ENCODE data around the gene RGS16.

RGS16 gene

DNA sequence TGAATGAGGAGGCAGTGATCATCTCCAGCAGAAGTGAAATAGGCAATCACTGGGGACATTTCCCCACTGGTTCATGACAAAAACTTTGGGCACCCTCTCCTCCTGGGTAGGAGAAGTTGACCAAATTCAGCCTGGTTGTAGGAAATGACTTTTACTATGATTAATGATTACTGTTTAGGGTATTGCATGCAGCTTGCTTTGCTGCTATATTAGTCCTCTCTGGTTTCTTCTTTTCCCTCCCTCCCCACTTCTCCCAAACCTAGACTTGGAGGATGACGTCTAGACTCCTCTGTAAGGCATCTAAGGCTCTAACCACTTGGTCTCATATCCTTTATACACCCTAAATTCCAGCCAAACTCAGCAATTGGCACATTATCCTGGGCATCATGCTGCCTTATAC is 3.4 kb upstream of the RGS16 start:
- DNase-seq = no peak

DNA sequence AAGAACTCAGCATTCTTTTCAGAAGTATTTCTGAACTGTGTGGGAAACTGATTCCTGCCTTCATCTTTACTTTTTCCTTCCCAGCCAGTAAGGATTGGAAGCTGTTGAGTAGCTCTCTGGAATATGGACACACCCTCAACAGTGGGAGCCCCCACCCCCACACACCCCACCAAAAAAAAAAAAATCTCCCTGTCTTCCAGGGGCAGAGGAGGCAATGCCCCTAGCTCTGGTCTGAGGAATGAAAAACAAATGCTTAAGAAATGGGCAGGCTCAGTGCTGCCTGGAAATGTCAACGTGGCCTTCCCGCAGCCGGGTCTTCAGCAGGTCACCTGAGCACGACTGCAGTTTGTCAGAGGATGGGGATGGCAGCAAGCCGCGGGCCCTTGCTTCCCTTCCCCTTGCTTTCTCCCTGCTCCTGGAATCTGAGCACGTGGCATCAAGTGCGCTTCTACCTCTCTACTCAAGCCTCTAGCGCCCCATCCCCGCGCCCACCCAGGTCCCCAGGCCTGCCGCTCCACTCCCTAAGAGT is 479 bp downstream of the RGS16 start:
- DNase-seq = no peak

DNA sequence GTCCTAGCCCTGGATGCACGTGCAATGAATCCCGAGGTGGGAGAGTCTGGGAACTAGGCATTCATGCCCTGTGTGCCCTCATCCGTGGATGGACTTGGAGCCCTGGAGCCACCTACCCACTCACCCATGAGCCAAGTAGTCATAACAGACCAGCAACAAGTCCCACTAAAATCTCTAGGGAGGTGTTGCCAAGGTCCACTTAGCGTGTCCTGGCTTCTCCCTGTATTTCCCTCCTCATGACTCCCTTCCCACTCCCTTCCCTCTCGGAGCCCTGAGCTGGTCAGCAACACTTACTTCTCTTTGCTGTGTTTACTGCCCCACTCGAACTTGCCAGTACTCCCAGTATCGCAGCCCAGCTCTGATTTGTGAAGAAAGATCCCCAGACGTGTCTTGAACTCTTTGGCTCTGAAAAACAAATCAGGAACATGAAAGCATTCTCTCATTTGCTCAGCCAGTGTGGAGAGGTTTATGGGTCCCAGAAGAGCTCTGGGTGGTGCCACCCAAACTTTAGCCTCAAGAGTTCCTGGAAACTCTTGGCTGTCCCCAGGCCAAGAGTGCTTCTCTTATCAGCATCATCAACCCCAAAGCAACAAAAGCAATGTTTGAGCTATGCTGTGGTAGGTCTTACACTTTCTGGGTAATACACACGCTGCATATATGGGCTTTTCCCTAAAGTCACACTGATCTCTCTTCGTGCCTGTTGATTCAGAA is 1.1 kb downstream of the RGS16 start:
- DNase-seq = no peak

DNA sequence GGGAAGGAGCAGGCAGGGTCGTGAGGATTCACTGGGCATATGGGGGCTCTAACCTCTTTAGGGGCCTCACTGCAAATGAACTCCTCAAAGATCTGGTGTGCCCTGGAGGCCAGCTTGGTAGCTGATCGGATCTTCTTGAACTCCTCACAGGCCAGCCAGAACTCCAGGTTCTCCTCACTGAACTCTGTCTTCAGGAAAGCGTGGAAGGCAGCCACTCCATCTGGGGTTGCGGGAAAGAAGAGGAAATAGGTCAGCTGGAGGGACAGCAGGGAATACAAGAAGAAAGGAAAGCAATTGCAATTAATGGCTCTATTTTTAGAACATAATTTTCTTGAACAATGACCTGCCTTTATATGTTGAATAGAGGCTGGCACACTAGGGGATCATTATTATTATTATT is 2.3 kb downstream of the RGS16 start:
- no peak for DNase-seq

DNA sequence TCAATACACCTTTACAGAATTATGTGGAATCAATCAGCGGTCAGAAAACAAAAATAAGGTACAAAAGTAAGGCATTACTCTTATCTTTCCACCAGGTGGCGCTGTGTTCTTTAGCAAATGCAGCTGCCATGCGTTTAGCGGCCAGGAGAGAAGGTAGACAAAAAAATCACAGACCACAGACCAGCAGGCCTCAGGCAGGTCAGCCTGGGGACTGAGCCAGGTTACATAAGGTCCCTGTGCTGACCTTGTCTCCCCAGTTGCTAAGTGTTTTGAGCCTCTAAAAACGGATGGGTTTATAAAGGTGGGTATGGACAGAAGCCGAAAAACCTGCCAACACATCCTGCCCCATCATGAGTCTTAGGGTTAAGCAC is 2.8 kb downstream of the RGS16 start:
- DNase-seq = peak; percentile 71 to 75

DNA sequence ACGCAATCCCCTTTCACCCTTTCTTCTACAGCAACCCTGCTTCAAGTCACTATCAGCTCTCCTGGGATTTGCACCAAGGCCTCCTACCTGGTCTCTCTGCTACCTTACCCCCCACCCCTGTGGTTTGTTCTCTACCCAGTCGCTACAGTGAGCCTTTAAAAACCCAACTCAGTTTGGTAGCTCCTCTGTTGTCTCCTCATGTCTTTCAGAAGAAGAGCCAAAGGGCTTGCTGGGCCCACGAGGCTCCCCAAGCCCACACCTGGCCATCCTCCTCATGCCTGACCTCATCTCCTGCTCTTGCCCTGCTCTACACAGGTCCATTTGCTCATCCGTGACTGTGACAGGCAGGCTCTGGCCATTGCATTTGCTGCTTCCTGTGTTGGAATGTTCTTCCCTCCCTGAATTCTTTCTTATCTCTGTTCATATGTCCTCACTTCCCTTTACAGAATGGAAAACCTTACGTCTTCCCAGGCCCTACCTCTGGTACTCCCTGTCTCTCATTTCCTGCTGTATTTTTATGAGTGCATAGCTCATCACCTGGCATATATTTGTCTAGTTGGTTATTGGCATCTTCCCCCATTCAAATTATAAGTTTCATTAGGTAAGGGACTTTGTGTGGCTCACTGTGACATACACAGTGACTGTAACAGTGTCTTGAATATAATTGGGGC is 3.3 kb downstream of the RGS16 start:
- no peak for DNase-seq

DNA sequence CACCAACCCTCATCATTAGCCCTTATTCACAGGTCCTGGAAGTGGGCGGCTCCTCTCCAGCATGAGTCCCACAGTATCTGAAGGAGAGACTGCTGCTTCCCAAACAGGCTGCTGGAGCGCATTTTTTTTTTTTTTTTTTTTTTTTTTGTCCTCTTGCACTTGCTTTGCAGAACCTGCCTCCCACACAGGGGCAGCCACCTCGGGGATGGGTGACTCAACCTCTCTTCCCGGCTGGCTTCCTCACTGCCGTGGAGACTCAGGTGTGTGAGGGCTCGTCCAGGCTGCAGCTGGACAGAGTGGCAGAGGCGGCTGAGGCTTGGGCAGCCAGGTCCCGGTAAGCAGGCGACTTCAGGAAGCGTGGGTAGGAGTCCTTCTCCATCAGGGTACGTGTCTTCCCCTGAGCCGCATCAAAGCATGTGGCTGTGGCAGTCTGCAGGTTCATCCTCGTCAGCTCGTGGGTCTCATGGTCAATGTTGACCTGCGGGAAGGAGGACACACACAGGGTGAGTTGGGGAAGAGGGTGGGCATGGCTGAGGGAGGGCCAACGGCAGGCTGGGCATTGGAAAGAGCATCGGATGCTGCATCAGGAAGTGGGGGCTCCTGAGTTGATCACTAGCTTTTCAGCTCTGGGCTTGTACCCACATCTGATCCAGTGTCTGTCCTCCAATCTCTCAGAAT is 4.0 kb downstream of the RGS16 start:
- no peak for DNase-seq

DNA sequence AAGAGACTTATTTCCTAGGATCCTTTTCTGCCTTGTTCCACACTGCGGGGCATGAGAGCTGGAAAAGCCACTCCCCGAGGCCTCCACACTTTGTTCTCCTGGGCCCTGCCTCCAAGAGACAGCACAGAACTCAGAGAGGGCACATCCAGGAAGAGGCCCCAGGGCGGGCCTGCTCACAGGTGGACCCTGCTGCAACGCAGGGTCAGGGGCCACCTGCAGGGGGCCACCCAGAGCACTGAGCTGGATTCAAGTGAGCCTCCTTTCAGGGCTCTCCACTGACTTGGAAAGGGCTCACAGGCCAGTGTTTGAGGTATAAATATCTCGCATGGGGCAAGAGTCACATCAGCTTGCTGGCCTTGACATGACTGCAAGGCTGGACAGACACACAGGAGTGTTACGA is 4.8 kb downstream of the RGS16 start:
- peak; percentile 51 to 59 for DNase-seq

DNA sequence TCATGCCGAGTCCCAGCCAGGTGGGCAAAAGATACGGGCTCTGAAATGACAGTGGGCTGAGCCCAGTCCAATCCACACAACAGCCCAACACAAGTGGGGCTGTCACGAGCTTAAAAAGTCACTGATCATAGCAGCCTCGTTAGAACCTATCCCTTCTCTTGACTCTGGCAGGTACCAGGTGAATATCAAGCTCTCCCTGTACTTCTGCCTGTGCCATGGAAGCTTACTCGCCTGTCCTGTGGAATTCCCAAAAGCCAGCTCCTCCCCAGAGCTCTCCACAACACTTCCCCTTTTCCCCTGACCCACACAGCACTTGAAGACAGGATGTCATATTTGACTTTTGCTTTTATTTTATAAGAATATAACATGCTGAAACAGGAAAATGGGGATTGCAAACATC is 5.9 kb downstream of the RGS16 start:
- no peak for DNase-seq

DNA sequence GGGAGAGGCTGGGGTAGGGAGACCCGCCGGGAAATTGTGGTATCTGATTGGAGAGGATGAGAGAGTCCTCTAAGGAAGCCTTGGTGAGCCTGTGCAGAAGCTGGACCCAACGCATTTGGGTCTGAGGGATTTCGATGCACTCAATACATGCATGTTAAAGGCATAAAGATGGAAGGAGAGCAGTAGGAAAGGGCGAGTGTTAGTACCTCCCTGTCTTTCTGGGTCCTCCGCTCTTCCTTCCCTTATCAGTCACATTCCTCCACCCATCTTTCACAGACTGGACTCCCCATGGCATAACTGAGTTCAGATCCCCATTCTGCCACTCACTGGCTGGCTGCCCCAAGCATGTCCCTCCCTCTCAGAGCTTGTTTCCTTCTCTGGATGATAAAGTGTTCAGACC is 7.3 kb downstream of the RGS16 start:
- no peak for DNase-seq

DNA sequence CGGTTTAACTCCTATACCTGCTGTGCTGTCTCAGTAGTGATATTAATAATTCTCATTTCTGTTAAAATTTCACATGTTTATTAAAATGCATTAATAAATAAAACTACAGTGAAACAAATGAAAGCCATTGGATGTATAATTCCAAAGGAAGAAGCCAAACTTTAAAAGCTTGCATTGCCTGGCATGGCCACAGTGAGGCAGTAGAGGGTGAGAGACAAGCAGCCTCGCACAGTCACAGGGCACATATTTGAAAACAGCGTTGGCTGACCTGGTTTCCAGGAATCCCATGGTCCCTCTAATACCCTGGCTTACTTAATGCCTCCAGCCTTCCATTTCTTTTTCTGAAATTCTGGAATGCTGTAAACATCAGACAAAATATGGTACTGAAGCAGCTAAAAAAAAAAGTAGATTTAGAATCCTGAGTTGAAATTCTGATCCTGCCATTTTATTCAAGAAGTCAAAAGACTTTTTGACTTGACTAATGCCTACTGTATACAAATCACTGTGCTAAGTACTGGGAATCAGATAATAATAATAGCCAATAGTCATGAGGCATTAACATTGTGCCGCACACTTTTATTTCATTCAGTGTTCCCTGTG is 8.4 kb downstream of the RGS16 start:
- peak; percentile 82 to 85 for DNase-seq

DNA sequence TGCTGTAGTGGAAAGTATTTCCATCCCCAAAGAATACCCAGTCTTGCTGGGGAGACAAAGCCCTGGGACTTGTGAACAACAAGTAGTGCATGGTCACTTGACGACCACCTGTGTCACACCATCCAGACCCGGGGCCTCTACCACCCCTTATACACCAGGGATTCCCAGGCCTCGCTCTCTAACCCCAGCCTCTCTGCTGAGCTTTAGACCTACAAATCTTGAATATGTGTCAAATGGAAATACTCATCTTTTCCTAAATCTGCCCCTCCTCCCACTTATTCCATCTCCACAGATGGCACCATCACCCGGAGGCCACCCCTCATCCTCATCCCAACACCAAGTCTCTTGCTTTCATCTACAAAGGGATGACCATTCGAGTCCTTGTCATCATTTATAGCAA is 14.3 kb downstream of the RGS16 start:
- DNase-seq = no peak

DNA sequence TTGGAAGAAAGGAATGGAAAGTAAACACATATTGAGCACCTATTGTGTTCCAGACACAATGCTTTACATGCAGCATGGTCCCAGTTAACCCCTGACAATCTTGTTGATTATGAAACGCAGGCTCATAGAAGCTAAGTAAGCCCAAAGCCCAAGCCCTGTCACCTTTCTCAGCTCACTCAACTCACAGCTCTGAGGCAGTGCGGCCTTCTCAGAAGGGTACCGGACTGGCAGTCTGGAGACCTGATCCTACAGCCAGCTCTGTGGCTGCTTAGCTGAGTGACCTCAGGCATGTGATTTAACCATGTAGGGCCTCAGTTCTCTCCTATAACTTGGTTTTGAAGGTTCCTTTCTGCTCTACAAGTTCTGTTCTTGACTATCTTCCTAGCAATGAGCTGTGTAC is 14.7 kb downstream of the RGS16 start:
- no peak for DNase-seq

DNA sequence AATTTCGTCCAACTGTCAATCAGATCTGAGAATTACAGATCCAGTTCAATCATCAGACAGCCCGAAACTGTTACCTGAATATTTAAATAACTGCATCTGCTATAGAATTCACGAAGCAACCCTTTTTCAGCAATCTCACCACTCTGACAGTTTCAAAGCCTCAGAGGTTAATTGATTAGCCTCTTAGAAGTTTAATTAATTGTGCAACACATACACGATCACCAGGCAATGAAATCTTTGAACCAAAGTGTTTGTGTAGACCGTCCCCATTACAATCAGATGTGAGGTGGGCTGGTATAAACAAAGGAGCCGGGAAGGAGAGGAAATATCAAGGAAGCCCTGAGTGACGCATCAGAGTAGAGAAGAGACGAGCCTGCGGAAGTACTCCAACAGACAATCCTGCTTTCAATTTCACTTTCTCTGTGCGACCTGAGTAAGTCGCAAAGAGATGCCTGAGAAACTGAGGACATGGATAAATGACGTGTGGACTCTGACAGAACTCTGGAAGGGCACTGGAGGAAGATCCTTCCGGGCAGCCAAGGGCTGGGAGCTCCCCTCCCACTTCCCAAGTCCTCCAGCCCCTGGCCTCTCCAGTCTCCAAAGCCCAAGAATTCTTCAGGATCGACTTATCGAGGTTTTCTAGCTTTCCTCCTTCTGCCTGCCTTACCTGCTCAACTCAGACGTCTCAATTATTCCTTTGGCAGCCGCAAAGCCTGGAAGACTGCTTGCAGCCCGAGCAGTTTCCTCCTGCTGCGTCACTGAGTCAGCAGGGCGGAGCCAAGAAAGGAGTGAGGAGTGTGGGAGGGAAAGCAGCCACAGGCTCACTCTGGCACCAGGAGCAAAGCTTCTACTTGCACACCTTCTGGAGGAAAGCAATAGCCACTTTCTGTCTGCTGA is 15.4 kb downstream of the RGS16 start, which contains the start of gene RNASEL:
Gene RNASEL (minus strand): TSS at position 757 of the 897 bp plus-strand sequence. CDS start 2,450 bp downstream, outside the sequence.
- DNase-seq = peak; percentile 70 to 73

DNA sequence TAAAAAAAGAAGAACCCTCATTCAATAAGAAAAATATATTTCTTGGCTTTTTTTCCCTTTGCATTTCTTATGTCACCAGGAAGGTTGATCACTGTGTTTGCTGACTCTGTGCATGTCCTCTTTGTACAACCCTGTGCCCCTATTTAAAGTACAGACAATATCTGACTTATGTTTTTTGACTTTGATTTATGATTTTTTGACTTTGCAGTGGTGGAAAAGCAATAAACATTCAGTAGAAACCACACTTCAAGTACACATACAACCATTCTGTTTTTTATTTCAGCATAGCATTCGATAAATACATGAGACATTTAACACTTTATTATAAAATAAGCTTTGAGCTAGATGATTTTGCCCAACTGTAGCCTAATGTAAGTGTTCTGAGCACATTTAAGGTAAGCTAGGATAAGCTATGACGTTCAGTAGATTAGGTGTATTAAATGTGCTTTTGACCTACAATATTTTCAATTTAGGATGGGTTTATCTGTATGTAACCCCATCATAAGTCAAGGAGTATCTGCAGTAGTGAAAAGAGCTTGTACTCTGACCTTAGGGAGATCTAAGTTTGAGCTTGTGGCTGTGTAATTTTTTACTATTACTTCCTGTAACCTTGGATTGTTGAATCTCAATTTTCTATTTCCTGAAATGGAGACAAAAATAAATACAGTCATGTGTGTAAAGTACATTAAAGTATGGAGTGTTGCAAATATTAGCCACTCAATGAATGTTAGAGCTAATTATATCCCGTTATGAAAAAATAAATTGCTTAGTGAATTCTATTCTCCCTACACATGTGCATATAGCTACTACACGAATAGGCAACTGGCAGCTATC is 16.3 kb downstream of the RGS16 start:
- no peak for DNase-seq

DNA sequence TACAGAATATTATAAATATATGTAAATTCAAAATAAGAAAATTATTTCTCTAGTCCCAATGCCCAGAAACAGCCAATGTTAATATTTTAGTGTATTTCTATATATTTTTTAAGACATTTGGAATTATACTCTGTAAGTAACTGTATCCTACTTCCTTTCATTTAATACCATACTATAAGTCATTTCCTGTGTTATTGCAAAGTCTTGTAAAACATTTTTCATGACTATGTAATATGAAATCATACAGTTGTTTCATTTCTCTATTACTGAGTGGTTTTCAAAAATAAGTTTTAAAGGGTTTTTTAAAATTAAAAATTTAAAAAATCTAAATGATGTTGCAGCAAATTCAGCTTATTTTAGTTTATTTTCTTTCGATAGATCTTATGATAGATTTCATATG is 17.1 kb downstream of the RGS16 start:
- no peak for DNase-seq

DNA sequence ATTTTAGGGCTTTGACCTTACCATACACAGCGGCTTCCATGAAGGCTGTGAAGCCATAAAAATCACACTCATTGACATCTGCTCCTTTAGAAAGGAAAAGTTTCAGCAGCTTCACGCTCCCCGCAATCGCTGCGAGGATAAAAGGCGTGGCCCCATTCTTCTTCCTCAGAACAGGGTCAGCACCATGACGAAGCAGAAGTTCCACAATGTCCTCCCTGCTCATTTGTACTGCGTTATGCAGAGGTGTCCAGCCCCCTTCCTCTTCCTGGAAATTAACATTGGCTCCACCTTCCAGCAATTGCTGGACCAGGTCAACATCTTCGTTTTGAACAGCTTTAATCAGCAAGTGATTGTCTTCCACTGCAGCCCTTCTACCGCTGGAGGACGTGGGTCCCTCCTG is 17.8 kb downstream of the RGS16 start:
- no peak for DNase-seq

DNA sequence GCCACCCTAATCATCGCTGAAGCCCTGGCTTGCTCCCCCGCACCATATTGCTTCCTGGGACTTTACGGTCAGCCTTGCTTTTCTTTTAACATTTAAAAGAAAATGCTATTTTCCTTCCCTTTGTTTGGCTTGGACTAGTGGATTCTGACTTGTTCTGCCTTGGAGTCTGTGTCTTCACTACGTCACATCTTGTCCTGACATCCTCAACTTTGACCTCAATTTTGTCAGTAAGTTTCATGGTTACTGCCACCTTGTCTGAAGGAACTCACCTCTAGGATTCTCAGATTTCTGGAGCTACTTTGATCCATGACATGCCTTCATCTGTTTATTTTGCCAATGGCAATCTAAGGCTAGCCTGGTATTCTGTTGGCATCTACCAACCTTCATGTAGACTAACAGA is 19.4 kb downstream of the RGS16 start:
- no peak for DNase-seq

DNA sequence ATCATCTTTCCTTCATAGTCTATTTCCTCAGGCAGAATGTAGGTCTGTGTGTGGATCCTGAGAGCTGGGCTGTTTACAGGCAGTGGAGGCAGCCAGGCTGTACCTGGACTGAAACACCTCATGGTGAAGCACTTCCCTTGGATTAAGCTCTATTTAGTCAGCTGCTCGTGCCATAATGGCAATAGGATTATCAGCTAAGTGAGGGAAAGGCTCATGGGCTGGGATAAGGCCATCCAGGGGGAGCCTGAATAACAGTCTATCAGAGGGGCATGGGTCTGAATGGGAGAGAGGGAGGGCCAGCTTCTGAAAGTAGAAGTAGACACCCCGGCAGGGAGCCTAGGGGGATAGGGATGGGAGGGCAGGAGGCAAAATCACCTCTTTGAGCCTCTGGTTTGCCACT is 23.5 kb downstream of the RGS16 start:
- DNase-seq = no peak

DNA sequence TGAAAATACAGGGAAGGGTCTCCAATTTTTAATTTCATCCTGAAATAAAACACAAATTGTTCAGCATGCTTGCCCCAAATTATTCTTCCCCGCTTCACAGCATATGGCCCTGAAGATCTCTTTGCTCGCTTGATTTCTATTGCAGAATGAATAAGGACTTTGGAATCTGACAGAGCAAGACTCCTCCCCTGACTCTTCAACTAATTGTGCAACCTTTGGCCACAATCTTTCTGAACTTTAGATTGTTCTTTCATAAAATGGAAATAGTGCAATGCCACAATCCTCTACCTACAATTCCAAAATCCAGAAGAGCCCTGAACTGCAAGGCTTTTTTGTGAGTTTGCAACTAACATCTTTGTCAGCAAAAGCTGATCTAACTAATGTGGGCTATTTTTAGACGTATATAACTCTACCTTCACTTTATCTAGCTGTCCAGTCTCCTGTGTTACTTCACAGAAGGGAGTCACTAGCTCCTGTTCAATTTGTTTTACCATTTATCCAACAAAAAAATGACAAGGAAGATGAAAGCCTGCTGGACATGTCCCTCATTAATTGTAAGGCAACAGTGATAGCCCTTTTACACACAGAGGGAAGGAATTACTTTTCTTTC is 28.5 kb downstream of the RGS16 start:
- no peak for DNase-seq

DNA sequence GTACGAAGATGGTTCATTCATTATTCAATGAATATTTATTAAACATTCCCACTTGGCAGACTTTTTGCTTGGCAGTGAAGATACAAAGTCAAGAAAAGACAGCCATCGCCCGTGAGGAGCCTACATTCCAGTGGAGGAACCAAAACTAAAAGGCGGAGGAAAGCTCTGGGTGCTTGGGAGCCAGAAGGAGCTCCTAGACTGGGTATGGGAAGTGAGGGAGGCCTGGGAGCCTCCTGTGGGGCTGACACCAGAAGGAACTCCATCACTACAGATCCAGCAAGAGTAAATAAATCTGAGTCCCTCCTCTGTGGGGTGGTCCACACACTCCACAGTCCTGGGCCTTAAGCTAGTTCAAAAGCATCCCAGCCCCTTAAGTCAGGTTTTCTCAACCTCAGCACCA is 30.0 kb downstream of the RGS16 start:
- no peak for DNase-seq

Measured in activated T-cell treated with anti-CD3 and anti-CD28 coated beads, Interleukin-2, amount 50 U/mL, for 48 hours (primary cell).